HG03460 (cell line): ENCODE results near the gene ZNF560.

Experiments
- ATAC-seq: cut with Tn5 transposase; IDR thresholded peaks from one replicate; pipeline ENCODE4 v1.9.1; 2021; ENCODE audit not compliant: unreplicated experiment

ZNF560 gene

DNA sequence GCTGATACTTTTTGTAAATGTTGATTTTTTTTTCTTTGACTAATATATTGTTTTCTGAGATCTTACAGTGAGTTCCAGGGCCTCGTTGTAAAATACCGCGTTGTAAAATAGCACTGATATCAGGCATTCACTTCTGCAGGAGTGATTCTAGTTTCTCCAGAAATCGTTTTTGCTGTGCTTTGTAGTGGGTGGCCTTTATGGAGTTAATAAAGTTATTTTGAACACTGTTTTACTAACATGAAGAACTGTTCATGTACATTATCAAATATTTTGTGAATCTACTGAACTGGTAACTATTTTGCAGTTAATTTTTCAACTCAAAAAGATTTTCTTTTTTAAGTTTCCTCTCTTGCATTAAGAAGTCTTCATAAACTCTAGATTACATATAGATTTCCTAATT is 62.1 kb downstream of the ZNF560 start:
- ATAC-seq = no peak

DNA sequence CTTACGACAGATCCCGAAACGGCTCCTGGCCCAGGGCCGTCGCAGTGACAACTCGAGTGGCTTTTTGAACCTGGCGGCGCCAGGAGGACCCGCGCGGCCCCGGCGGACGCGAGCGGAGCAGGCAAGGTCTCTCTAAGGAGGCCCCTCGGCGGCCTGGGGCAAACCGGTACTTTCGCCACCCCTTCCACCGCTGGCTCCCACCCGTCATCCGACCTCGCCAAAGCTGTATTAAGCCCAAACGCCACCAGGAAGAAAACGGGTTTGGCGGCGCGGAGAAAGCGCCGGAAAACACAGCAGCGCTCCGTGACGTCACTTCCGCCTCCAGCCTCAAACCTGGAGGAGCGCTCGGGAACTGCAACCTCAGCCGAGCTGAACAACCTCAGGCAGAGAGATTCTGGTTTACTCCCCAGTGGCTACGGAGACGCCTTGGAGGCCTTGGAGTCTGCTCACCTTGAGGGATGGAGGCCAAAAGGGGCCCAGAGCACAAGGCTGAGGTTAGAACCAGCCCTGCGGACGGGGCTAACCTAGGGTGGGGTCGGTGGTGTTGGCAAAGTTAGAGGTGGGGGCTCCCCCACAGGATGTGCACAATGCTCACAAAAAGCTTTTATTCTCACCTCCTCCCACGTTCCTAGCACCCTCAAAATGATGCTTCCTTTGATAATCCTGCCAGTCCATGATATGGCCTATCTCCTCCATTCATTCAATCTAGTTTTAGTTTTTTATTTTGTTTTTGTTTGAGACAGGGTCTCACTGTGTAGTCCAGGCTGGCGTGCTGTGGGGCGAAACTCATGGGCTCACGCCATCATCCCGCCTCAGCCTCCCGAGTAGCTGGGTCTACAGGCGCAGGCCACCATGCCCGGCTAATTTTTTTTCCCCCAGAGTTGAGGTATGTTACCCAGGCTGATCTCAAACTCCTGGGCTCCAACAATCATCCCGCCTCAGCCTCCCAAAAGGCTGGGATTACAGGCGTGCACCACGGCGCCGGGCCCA is 62.8 kb downstream of the ZNF560 start, which contains the start of gene ZNF266:
TSS of gene ZNF266 (minus strand) at position 295 of the 990 bp plus-strand sequence. CDS start 15,484 bp downstream, outside the sequence.
- ATAC-seq = peak; percentile 78

- no peak for ATAC-seq
Measured at GRCh38 chr19:9431475-9431874, 66.9 kb downstream of the ZNF560 start.

GRCh38 chr19:9430444-9430843 is 68.0 kb downstream of the ZNF560 start:
- no peak for ATAC-seq

- no peak for ATAC-seq
Measured at GRCh38 chr19:9427941-9428340, 70.5 kb downstream of the ZNF560 start.
